ENCODE measurements around the gene CLDN7.

The CLDN7 gene

GRCh38 chr17:7281074-7281952 is 19.0 kb upstream of the CLDN7 start, which contains the start of gene SLC2A4:
TSS of gene SLC2A4 (plus strand) at chr17:7281718. CDS start at chr17:7281935, 217 bp downstream.
- H3K4me1 Mint-ChIP-seq: peaks cover 25 to 30% of the 10 kb centered on the region in 2 donors
- ATAC-seq (replicated peaks): peak; percentile 77 to 86
- peak within 1 kb of the TSS; percentile 83 to 88 for H3K4me3 Mint-ChIP-seq
- peak; percentile 79 for DNase-seq
- H3K27ac Mint-ChIP-seq: peak within 1 kb of the TSS; percentile 89
- H3K27me3 Mint-ChIP-seq: peaks cover 34 to 41% of the 10 kb centered on the region in 2 donors
- no peaks in the 10 kb centered on the region for H3K36me3 Mint-ChIP-seq
- no peaks in the 10 kb centered on the region for H3K9me3 Mint-ChIP-seq

DNA sequence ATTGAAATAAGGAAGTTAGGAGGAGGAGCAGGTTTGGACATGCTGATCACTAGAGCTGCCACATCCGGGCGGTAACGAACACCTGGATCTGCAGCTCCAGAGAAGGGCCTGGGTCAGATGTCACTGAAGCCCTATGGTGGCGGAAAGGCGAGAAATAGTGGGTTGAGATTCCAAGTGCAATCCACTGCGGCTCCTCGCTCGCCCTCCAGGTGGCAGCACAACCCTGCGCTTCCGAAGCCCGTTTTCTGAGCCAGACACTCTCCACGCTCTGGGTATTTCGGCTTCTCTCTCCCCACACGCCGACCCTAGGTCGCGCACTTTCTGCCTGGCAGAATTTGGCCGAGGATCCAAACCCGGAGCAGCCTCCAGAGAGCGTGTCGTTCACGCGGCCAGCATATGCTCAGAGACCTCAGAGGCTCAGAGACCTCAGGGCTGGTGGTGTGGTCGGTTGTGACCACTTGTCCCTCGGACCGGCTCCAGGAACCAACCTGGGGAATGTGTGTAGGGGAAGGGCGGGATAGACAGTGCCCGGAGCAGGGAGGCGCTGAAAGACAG is 18.3 kb upstream of the CLDN7 start:
- H3K27ac Mint-ChIP-seq: peak overlapping the region; percentile 89
- peak; percentile 82 to 87 for ATAC-seq (replicated peaks)
- peaks cover 29 to 35% of the 10 kb centered on the region in 2 donors for H3K27me3 Mint-ChIP-seq
- DNase-seq: peak; percentile 78
- H3K4me1 Mint-ChIP-seq: peaks cover 25 to 30% of the 10 kb centered on the region in 2 donors
- H3K9me3 Mint-ChIP-seq: no peaks in the 10 kb centered on the region
- peak overlapping the region; percentile 83 to 88 for H3K4me3 Mint-ChIP-seq
- H3K36me3 Mint-ChIP-seq: no peaks in the 10 kb centered on the region

DNA sequence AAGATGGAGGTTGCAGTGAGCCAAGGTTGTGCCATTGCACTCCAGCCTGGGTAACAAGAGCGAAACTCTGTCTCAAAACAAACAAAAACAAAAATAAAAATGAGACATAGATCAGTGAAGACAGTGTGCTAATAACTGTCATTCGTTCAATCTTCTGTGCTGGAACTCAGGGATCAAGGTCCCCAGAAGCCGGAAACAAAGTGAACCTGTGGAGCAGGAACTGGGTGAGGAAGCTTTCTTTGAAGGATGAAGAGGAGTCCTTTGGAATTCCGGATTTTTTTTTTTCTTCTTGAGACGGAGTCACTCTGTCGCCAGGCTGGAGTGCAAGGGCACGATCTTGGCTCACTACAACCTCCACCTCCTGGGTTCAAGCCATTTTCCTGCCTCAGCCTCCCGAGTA is 17.2 kb upstream of the CLDN7 start:
- H3K4me3 Mint-ChIP-seq: no peak overlapping the region
- ATAC-seq (replicated peaks) (no peak), DNase-seq (no peak)
- peaks cover 25 to 30% of the 10 kb centered on the region in 2 donors for H3K4me1 Mint-ChIP-seq
- no peaks in the 10 kb centered on the region for H3K9me3 Mint-ChIP-seq
- peaks cover 22 to 24% of the 10 kb centered on the region in 2 donors for H3K27me3 Mint-ChIP-seq
- no peak overlapping the region for H3K27ac Mint-ChIP-seq
- no peaks in the 10 kb centered on the region for H3K36me3 Mint-ChIP-seq

DNA sequence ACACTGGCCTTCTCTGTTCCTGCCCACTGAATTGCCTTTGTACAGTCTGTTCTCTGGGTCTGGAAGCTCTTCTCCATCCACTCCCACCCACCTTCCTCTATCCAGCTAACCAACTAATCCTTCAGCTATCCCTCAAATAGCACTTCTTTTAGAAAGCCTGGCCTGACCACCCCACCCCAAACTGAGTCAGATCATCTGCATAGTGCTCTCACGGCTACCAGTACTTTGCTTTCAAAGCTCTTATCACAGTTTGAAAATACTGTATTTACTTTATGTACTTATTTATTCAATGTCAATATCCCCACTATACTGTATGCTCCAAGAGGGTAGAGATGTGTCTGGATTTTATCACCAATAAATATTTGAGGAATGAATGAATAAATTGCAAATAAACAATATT is 4.5 kb upstream of the CLDN7 start:
- ATAC-seq (replicated peaks): no peak
- H3K4me1 Mint-ChIP-seq: peaks cover 10 to 28% of the 10 kb centered on the region in 2 donors
- H3K9me3 Mint-ChIP-seq: no peaks in the 10 kb centered on the region
- H3K4me3 Mint-ChIP-seq: no peak overlapping the region
- H3K27me3 Mint-ChIP-seq: peaks cover 19 to 56% of the 10 kb centered on the region in 2 donors
- peaks cover 0 to 3% of the 10 kb centered on the region in 2 donors for H3K36me3 Mint-ChIP-seq
- DNase-seq: no peak
- H3K27ac Mint-ChIP-seq: no peak overlapping the region

DNA sequence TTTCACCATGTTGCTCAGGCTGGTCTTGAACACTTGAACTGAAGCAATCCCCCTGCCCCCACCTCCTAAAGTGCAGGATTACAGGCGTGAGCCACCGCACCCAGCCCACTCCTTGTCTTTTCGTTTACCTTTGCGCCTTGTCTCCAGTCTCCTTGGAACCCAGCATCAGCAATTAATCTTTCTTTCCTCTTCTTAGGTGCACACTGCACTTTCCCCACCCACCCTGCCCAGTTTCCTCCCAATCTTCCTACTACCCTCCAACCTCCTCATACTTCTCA is 1.5 kb upstream of the CLDN7 start:
- H3K4me1 Mint-ChIP-seq: peaks cover 15 to 40% of the 10 kb centered on the region in 2 donors
- no peaks in the 10 kb centered on the region for H3K9me3 Mint-ChIP-seq
- no peak for ATAC-seq (replicated peaks)
- H3K27ac Mint-ChIP-seq: no peak overlapping the region
- peak overlapping the region; percentile 69 to 73 for H3K4me3 Mint-ChIP-seq
- H3K27me3 Mint-ChIP-seq: peaks cover 19 to 42% of the 10 kb centered on the region in 2 donors
- peaks cover 4 to 6% of the 10 kb centered on the region in 2 donors for H3K36me3 Mint-ChIP-seq
- no peak for DNase-seq

- peaks cover 15 to 40% of the 10 kb centered on the region in 2 donors for H3K4me1 Mint-ChIP-seq
- DNase-seq (no peak), ATAC-seq (replicated peaks) (peak in 1 of 2 donors; percentile 19)
- H3K36me3 Mint-ChIP-seq: peaks cover 8 to 9% of the 10 kb centered on the region in 2 donors
- peak overlapping the region; percentile 76 for H3K27ac Mint-ChIP-seq
- H3K9me3 Mint-ChIP-seq: no peaks in the 10 kb centered on the region
- peaks cover 19 to 37% of the 10 kb centered on the region in 2 donors for H3K27me3 Mint-ChIP-seq
- peak overlapping the region; percentile 69 to 73 for H3K4me3 Mint-ChIP-seq
Observed at GRCh38 chr17:7262935-7263800, 890 bp upstream of the CLDN7 start.

DNA sequence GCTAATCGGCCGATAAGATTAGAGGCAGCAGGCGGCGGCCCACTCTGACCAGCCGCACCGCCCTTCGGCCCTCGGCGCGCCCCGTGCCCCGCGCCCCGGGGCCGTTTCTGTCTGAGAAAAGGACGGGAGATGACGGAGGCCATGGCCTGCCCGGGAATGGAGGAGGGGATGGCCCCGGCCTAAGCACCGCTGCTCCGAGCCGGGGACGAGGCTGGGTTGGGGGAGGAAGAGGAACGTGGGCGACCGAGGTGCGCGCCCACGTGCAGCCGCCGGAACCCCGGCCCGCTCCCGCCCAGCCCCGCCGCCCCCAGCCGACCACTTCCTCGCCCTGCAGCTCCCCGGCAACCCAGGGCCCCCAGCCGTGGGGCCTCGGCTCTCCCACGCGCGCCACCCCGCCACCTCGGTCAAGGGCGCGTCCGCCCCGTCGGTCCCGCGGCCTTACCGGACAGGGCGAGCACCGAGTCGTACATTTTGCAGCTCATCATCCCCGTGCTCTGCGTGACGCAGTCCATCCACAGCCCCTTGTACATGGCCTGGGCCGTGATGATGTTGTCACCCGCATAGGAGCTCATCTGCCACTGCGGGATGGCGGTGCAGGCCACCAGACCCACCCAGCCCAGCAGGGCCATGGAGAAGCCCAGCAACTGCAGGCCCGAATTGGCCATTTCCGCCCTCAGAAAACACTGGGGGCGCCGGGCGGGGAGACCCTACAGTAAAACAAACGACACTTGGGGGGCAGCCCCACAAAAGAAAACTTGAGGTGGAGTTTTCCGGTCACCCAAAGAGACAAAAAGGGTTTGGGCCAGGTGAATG is 693 bp downstream of the CLDN7 start:
- peak overlapping the region; percentile 79 to 81 for H3K4me3 Mint-ChIP-seq
- peak overlapping the region; percentile 25 for H3K27ac Mint-ChIP-seq
- peak; percentile 52 to 54 for ATAC-seq (replicated peaks)
- H3K27me3 Mint-ChIP-seq: peaks cover 16 to 33% of the 10 kb centered on the region in 2 donors
- H3K9me3 Mint-ChIP-seq: no peaks in the 10 kb centered on the region
- H3K36me3 Mint-ChIP-seq: peaks cover 12 to 16% of the 10 kb centered on the region in 2 donors
- H3K4me1 Mint-ChIP-seq: peaks cover 18 to 36% of the 10 kb centered on the region in 2 donors
- no peak for DNase-seq

DNA sequence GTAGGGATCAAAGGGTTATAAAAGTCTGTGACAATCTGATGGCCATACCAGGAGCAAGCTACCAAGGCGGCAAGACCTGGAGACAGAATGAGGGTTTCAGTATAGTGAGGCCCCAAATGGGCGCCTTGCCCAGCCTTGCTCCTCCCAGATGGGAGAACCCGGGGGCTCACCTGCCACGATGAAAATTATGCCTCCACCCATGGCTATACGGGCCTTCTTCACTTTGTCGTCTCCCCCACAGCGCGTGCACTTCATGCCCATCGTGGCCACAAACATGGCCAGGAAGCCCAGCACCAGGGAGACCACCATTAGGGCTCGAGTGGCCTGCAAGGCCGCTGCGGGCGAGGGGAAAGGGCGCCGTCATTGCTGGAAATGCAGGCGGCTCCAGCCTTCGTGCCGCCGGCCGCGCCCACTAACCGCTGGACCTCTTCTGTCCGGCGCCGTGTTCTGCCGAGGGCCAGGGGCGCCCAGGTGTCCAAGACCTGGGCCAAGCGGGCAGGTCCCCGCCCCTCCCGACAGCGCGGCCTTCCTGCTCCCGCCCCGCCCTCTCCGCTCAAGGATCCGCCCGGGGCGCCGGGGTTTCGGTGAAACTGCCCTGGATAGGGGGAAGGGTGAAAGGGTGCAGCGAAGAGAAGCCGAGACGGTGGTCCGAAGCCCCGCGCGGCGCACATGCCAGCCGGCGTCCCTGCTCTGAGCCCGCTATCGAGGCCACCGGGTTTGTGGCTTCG is 1.5 kb downstream of the CLDN7 start:
- DNase-seq: no peak
- H3K27ac Mint-ChIP-seq: no peak overlapping the region
- peaks cover 18 to 35% of the 10 kb centered on the region in 2 donors for H3K4me1 Mint-ChIP-seq
- H3K4me3 Mint-ChIP-seq: peak overlapping the region; percentile 66 to 81
- H3K36me3 Mint-ChIP-seq: peaks cover 20 to 21% of the 10 kb centered on the region in 2 donors
- peak; percentile 66 to 67 for ATAC-seq (replicated peaks)
- no peaks in the 10 kb centered on the region for H3K9me3 Mint-ChIP-seq
- peaks cover 15 to 25% of the 10 kb centered on the region in 2 donors for H3K27me3 Mint-ChIP-seq

DNA sequence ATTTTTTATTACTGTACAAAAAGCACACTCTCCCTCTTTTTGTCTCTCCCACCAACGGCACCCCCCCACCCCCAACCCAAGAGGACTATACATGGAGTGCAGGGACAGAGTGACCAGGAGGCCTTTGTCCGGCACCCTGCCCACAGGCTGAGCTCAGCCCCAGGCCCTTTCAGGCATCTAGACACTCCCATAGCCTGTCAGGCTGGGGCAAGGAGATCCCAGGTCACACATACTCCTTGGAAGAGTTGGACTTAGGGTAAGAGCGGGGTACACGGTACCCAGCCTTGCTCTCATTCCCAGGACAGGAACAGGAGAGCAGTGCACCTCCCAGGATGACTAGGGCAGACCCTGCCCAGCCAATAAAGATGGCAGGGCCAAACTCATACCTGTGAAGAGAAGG is 2.1 kb downstream of the CLDN7 start:
- ATAC-seq (replicated peaks): no peak
- H3K27ac Mint-ChIP-seq: peak overlapping the region; percentile 81
- H3K4me3 Mint-ChIP-seq: peak overlapping the region; percentile 50 to 66
- peaks cover 18 to 35% of the 10 kb centered on the region in 2 donors for H3K4me1 Mint-ChIP-seq
- H3K27me3 Mint-ChIP-seq: peaks cover 15 to 25% of the 10 kb centered on the region in 2 donors
- H3K36me3 Mint-ChIP-seq: peaks cover 20 to 21% of the 10 kb centered on the region in 2 donors
- DNase-seq: no peak
- no peaks in the 10 kb centered on the region for H3K9me3 Mint-ChIP-seq

DNA sequence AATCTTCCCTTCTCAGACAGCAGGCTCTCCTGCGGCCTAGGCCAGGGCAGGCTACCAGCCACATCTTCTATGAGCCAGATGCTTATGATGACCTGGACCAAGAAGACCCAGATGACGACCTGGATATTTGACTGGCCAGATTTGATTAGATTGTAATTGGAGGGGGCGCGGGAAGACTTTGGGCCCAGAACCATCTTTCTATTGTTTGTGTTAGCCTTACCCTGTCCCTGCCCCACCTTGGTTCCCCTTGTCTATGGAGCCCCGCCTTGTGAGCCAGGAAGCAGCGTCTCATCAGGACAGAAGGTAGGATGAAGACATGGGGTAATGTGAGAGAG is 2.8 kb downstream of the CLDN7 start:
- H3K27ac Mint-ChIP-seq: peak overlapping the region; percentile 7
- ATAC-seq (replicated peaks): no peak

GRCh38 chr17:7258731-7259554 is 3.3 kb downstream of the CLDN7 start:
- DNase-seq: no peak
- Mint-ChIP-seq H3K4me1 (peaks cover 18 to 40% of the 10 kb centered on the region in 2 donors), H3K9me3 (no peaks in the 10 kb centered on the region), H3K27ac (peak overlapping the region; percentile 20), H3K27me3 (peaks cover 13 to 21% of the 10 kb centered on the region in 2 donors), H3K4me3 (no peak overlapping the region), H3K36me3 (peaks cover 27 to 28% of the 10 kb centered on the region in 2 donors)
- ATAC-seq (replicated peaks): no peak

More for the DNA sequence above, 2.8 kb downstream of the CLDN7 start:
- no peak overlapping the region for H3K4me3 Mint-ChIP-seq
- H3K36me3 Mint-ChIP-seq: peaks cover 25% of the 10 kb centered on the region in 2 donors
- DNase-seq: no peak
- H3K9me3 Mint-ChIP-seq: no peaks in the 10 kb centered on the region
- H3K4me1 Mint-ChIP-seq: peaks cover 18 to 40% of the 10 kb centered on the region in 2 donors
- peaks cover 15 to 25% of the 10 kb centered on the region in 2 donors for H3K27me3 Mint-ChIP-seq

- Mint-ChIP-seq H3K9me3 (no peaks in the 10 kb centered on the region), H3K4me1 (peaks cover 19 to 40% of the 10 kb centered on the region in 2 donors), H3K27ac (peak overlapping the region; percentile 88), H3K27me3 (peaks cover 0 to 3% of the 10 kb centered on the region in 2 donors), H3K36me3 (peaks cover 33 to 44% of the 10 kb centered on the region in 2 donors), H3K4me3 (no peak overlapping the region)
- DNase-seq (no peak), ATAC-seq (replicated peaks) (no peak)
Observed at GRCh38 chr17:7256766-7257456, 5.4 kb downstream of the CLDN7 start.

Data from stimulated activated naive B cell treated with anti-CD40 and anti-IgM and Interleukin-4, amounts not matched to agents 10 μg/mL and 1 μg/mL and 100 μg/mL, for 72 hours (primary cell).